IPS DF 6.9 (cell line): ENCODE measurements around the gene FCGR1A.
"Not testable (repeated sequence)": the region's sequence is repeated elsewhere in the genome, so short reads cannot be mapped to it uniquely, and the experiment has no call there.

ENCODE experiments used
- DNase-seq: peaks from one replicate; pipeline ENCODE4 v3.0.0-alpha.2; 2013; ENCODE audit warnings: low read depth, low spot score
- H3K27ac ChIP-seq: one replicate; pipeline ENCODE4 v1.5.1; 2013; ENCODE audit warnings: low read length, control low read depth
- H3K27me3 ChIP-seq: 2 replicates; pipeline ENCODE4 v1.6.1; 2013; ENCODE audit warnings: mild to moderate bottlenecking, low read length; ENCODE audit not compliant: control insufficient read depth, insufficient read depth
- H3K36me3 ChIP-seq: 2 replicates; pipeline ENCODE4 v1.6.1; 2013; ENCODE audit warnings: low read length; ENCODE audit not compliant: control insufficient read depth, insufficient read depth
- H3K4me1 ChIP-seq: 2 replicates; pipeline ENCODE4 v1.6.1; 2013; ENCODE audit warnings: low read length; ENCODE audit not compliant: control insufficient read depth, insufficient read depth
- H3K4me3 ChIP-seq: 2 replicates; pipeline ENCODE4 v1.5.1; 2013; ENCODE audit warnings: mild to moderate bottlenecking, low read length
- H3K9me3 ChIP-seq: 2 replicates; pipeline ENCODE4 v1.6.1; 2013; ENCODE audit warnings: low read length, inconsistent platforms; ENCODE audit not compliant: control insufficient read depth, insufficient read depth
- WGBS: extraction: QIAGEN DNeasy Blood & Tissue Kit; methylation state at CpG from one replicate; pipeline ENCODE4 v1.1.7; 2013; ENCODE audit warnings: mixed read lengths, missing lambda C conversion rate; ENCODE audit not compliant: insufficient read length, insufficient coverage; 5-methylcytosine and 5-hydroxymethylcytosine counted together

The FCGR1A gene

GRCh38 chr1:149782600-149782999, at the start of gene FCGR1A:
FCGR1A (plus strand) TSS chr1:149782694; CDS start chr1:149782744, 50 bp downstream.
- H3K36me3 ChIP-seq, DNase-seq, H3K4me1 ChIP-seq, H3K9me3 ChIP-seq, H3K4me3 ChIP-seq, H3K27ac ChIP-seq, H3K27me3 ChIP-seq: not testable (repeated sequence)
- no CpG with 5 or more reads among the region's 2 CpGs for WGBS

- not testable (repeated sequence) for H3K27ac ChIP-seq, H3K4me1 ChIP-seq, H3K36me3 ChIP-seq, H3K9me3 ChIP-seq, H3K27me3 ChIP-seq, H3K4me3 ChIP-seq, DNase-seq
- no CpG with 5 or more reads among the region's 2 CpGs for WGBS
Observed at GRCh38 chr1:149732781-149733180, 49.7 kb upstream of the FCGR1A start.

GRCh38 chr1:149734692-149735091, 47.8 kb upstream of the FCGR1A start:
- H3K27ac ChIP-seq, H3K4me1 ChIP-seq, H3K9me3 ChIP-seq, H3K4me3 ChIP-seq, DNase-seq, H3K27me3 ChIP-seq, H3K36me3 ChIP-seq: not testable (repeated sequence)
- WGBS, result no CpG with 5 or more reads among the region's 1 CpG

- H3K27ac ChIP-seq, DNase-seq, H3K27me3 ChIP-seq, H3K36me3 ChIP-seq, H3K9me3 ChIP-seq, H3K4me1 ChIP-seq: not testable (repeated sequence)
- WGBS, result no CpG with 5 or more reads among the region's 26 CpGs
- peak overlapping the region; percentile 17; the same call in 1 of the 2 replicates for H3K4me3 ChIP-seq
Observed at GRCh38 chr1:149740148-149740581, 42.3 kb upstream of the FCGR1A start.

GRCh38 chr1:149740590-149741230, 41.8 kb upstream of the FCGR1A start:
- H3K27ac ChIP-seq, H3K27me3 ChIP-seq, DNase-seq, H3K4me1 ChIP-seq, H3K36me3 ChIP-seq, H3K9me3 ChIP-seq: not testable (repeated sequence)
- peak overlapping the region; percentile 17; the same call in 1 of the 2 replicates for H3K4me3 ChIP-seq
- WGBS, result no CpG with 5 or more reads among the region's 13 CpGs

GRCh38 chr1:149741914-149742313, 40.6 kb upstream of the FCGR1A start:
- not testable (repeated sequence) for H3K4me1 ChIP-seq, H3K27ac ChIP-seq, H3K27me3 ChIP-seq, H3K4me3 ChIP-seq, H3K9me3 ChIP-seq, H3K36me3 ChIP-seq, DNase-seq
- no CpG with 5 or more reads among the region's 5 CpGs for WGBS

GRCh38 chr1:149746463-149747356, 35.8 kb upstream of the FCGR1A start:
- H3K36me3 ChIP-seq, H3K27me3 ChIP-seq, H3K27ac ChIP-seq, H3K9me3 ChIP-seq, DNase-seq, H3K4me1 ChIP-seq: not testable (repeated sequence)
- WGBS, result no CpG with 5 or more reads among the region's 41 CpGs
- H3K4me3 ChIP-seq, result peak overlapping the region; percentile 35; the same call in 1 of the 2 replicates

- H3K27ac ChIP-seq, H3K36me3 ChIP-seq, H3K4me1 ChIP-seq, DNase-seq, H3K9me3 ChIP-seq, H3K27me3 ChIP-seq: not testable (repeated sequence)
- H3K4me3 ChIP-seq, result peak overlapping the region; percentile 17; the same call in 1 of the 2 replicates
- no CpG with 5 or more reads among the region's 40 CpGs for WGBS
Observed at GRCh38 chr1:149747359-149748143, 34.9 kb upstream of the FCGR1A start.

- not testable (repeated sequence) for H3K9me3 ChIP-seq, H3K27me3 ChIP-seq, H3K36me3 ChIP-seq, H3K27ac ChIP-seq, DNase-seq, H3K4me1 ChIP-seq
- WGBS, result no CpG with 5 or more reads among the region's 8 CpGs
- peak overlapping the region; percentile 17; the same call in 1 of the 2 replicates for H3K4me3 ChIP-seq
Observed at GRCh38 chr1:149748144-149748500, 34.4 kb upstream of the FCGR1A start.

- H3K27ac ChIP-seq, H3K4me3 ChIP-seq, H3K36me3 ChIP-seq, H3K4me1 ChIP-seq, H3K27me3 ChIP-seq, DNase-seq, H3K9me3 ChIP-seq: not testable (repeated sequence)
- no CpG with 5 or more reads among the region's 2 CpGs for WGBS
Observed at GRCh38 chr1:149750562-149750961, 31.9 kb upstream of the FCGR1A start.
